ENCODE measurements around the gene ENTPD1. TPM values are rescaled to one million over a fixed set of nuclear protein-coding genes. Genes with fewer than 3 reads are reported as not detected.

ENTPD1 gene
- total and polyA plus RNA-seq, 2 experiments from 2014 or later: 0.95 to 1.6 TPM

GRCh38 chr10:95813054-95813685 lies 57.2 kb downstream of the ENTPD1 start:
- Histone ChIP-seq H3K4me1 (ENCODE audit: low read depth) (no peaks in the 10 kb centered on the region), H3K4me3 (no peak overlapping the region), H3K27me3 (no peaks in the 10 kb centered on the region), H3K9me3 (ENCODE audit: low read depth) (no peaks in the 10 kb centered on the region), H3K27ac (no peak overlapping the region), H3K36me3 (no peaks in the 10 kb centered on the region)
- DNase-seq (ENCODE audit: low read depth in 1 of 2, low spot score in 1 of 2): no peak
- no peak for TF ChIP-seq CTCF (IDR thresholded peaks at IDR 0.05; ENCODE audit: low read depth, low read length)

GRCh38 chr10:95814011-95814727 lies 58.2 kb downstream of the ENTPD1 start:
- no peak overlapping the region for H3K27ac ChIP-seq
- no peak overlapping the region for H3K4me3 ChIP-seq

GRCh38 chr10:95815133-95815532 lies 59.2 kb downstream of the ENTPD1 start:
- H3K36me3 ChIP-seq: no peaks in the 10 kb centered on the region
- TF ChIP-seq CTCF (IDR thresholded peaks at IDR 0.05; ENCODE audit: low read depth, low read length): no peak
- no peaks in the 10 kb centered on the region for H3K4me1 ChIP-seq (ENCODE audit: low read depth)
- DNase-seq (ENCODE audit: low read depth in 1 of 2, low spot score in 1 of 2): no peak
- H3K27me3 ChIP-seq: no peaks in the 10 kb centered on the region
- H3K4me3 ChIP-seq: no peak overlapping the region
- no peaks in the 10 kb centered on the region for H3K9me3 ChIP-seq (ENCODE audit: low read depth)
- H3K27ac ChIP-seq: no peak overlapping the region

More at GRCh38 chr10:95814011-95814727, 58.2 kb downstream of the ENTPD1 start:
- no peak for TF ChIP-seq CTCF (IDR thresholded peaks at IDR 0.05; ENCODE audit: low read depth, low read length)
- H3K36me3 ChIP-seq: no peaks in the 10 kb centered on the region
- no peaks in the 10 kb centered on the region for H3K4me1 ChIP-seq (ENCODE audit: low read depth)
- H3K27me3 ChIP-seq: no peaks in the 10 kb centered on the region
- peak in 1 of 2 donors; percentile 98 for DNase-seq (ENCODE audit: low read depth in 1 of 2, low spot score in 1 of 2)
- H3K9me3 ChIP-seq (ENCODE audit: low read depth): no peaks in the 10 kb centered on the region

- Histone ChIP-seq H3K27ac (no peak overlapping the region), H3K36me3 (no peaks in the 10 kb centered on the region), H3K4me3 (no peak overlapping the region), H3K4me1 (ENCODE audit: low read depth) (peaks cover 5% of the 10 kb centered on the region), H3K9me3 (ENCODE audit: low read depth) (no peaks in the 10 kb centered on the region), H3K27me3 (no peaks in the 10 kb centered on the region)
- TF ChIP-seq CTCF (IDR thresholded peaks at IDR 0.05; ENCODE audit: low read depth, low read length): no peak
- peak in 1 of 2 donors; percentile 43 for DNase-seq (ENCODE audit: low read depth in 1 of 2, low spot score in 1 of 2)
Measured at GRCh38 chr10:95815701-95816240, 59.8 kb downstream of the ENTPD1 start.

GRCh38 chr10:95818010-95818409 lies 62.0 kb downstream of the ENTPD1 start:
- peaks cover 7% of the 10 kb centered on the region for H3K4me1 ChIP-seq (ENCODE audit: low read depth)
- no peaks in the 10 kb centered on the region for H3K9me3 ChIP-seq (ENCODE audit: low read depth)
- H3K4me3 ChIP-seq: no peak overlapping the region
- H3K27me3 ChIP-seq: no peaks in the 10 kb centered on the region
- no peaks in the 10 kb centered on the region for H3K36me3 ChIP-seq
- no peak for DNase-seq (ENCODE audit: low read depth in 1 of 2, low spot score in 1 of 2)
- no peak for TF ChIP-seq CTCF (IDR thresholded peaks at IDR 0.05; ENCODE audit: low read depth, low read length)
- no peak overlapping the region for H3K27ac ChIP-seq

Data from cardiac muscle cell (in vitro differentiated cells and primary cell).